A549 (cell line): Measurements from ENCODE around the gene TMEM53. TPM values are rescaled to one million over a fixed set of nuclear protein-coding genes. Genes with fewer than 3 reads are reported as not detected.

Source experiments
- ATAC-seq, 2 experiments: fragments of 200-7000 bp in 1 of 2; fragments of >200 bp in 1 of 2; cut with Nextera tagmentation in 1 of 2; cut with Tn5 transposase in 1 of 2; 3 replicates each; pipeline versions ENCODE4 v1.8.0 to v1.9.1; 2018 to 2020; ENCODE audit warnings: mild to moderate bottlenecking in 1 of 2, moderate library complexity in 1 of 2
- CTCF ChIA-PET: fragments of 300-600 bp; sonication (Branson Sonifier 250); formaldehyde crosslinking; extraction: SDS; loops from one replicate; lab custom pipeline; 2021; ENCODE audit warnings: antibody characterized with exemption, inconsistent platforms; lab: Yijun Ruan, JAX
- POLR2A ChIA-PET: fragments of 350-600 bp; formaldehyde crosslinking; extraction: SDS; loops from one replicate; lab custom pipeline; 2021; ENCODE audit warnings: antibody characterized with exemption, inconsistent platforms; lab: Yijun Ruan, JAX
- DNase-seq, 2 experiments: peaks; one replicate each; pipeline versions ENCODE4 v3.0.0 to v3.0.0-alpha.2; 2011 to 2016; ENCODE audit warnings: low read depth in 1 of 2, low spot score in 1 of 2
- FAIRE-seq: peaks from 2 replicates; lab custom pipeline; 2011; peaks lifted over from hg19 to GRCh38; lab: Jason Lieb, UNC
- H3K27ac ChIP-seq, 2 experiments: fragments of >200 bp; sonication (Bioruptor Twin); formaldehyde crosslinking; 3 replicates each; pipeline ENCODE4 v1.5.1; 2016 to 2017
- H3K4me1 ChIP-seq: fragments of >200 bp; sonication (Bioruptor Twin); formaldehyde crosslinking; 3 replicates; pipeline ENCODE4 v1.6.1; 2016
- H3K4me2 ChIP-seq: fragments of >200 bp; sonication (Bioruptor Twin); formaldehyde crosslinking; 3 replicates; pipeline ENCODE4 v1.6.1; 2016
- H3K4me3 ChIP-seq: fragments of >200 bp; sonication (Bioruptor Twin); formaldehyde crosslinking; 3 replicates; pipeline ENCODE4 v1.5.1; 2016
- H3K9me3 ChIP-seq: fragments of >200 bp; sonication (Bioruptor Twin); formaldehyde crosslinking; 3 replicates; pipeline ENCODE4 v1.6.1; 2016
- CBX8 ChIP-seq: fragments of 200-600 bp; sonication (generic); IDR thresholded peaks from 2 replicates; pipeline ENCODE4 v1.6.1; 2016
- CHD2 ChIP-seq: fragments of 150-350 bp; IDR thresholded peaks from 2 replicates; pipeline ENCODE4 v1.6.1; 2014; ENCODE audit warnings: low read length; ENCODE audit not compliant: partially characterized antibody
- CHD4 ChIP-seq: fragments of 200-600 bp; sonication (generic); IDR thresholded peaks from 2 replicates; pipeline ENCODE4 v1.6.1; 2016; ENCODE audit warnings: antibody characterized with exemption, mild to moderate bottlenecking, borderline replicate concordance
- EHF ChIP-seq: fragments of 250-450 bp; sonication (Bioruptor Pico); IDR thresholded peaks from 2 replicates; pipeline ENCODE4 v1.5.0; 2020; ENCODE audit warnings: mild to moderate bottlenecking
- EHMT2 ChIP-seq: fragments of 200-600 bp; sonication (generic); IDR thresholded peaks from 2 replicates; pipeline ENCODE4 v1.6.1; 2016; ENCODE audit warnings: antibody characterized with exemption, low read depth, mild to moderate bottlenecking, moderate library complexity
- EP300 ChIP-seq, 2 experiments: fragments of >200 bp; sonication (Bioruptor Twin); formaldehyde crosslinking; IDR thresholded peaks; 2 replicates in 1 of 2; 3 replicates in 1 of 2; pipeline ENCODE4 v1.6.1; 2016 to 2017
- ESRRA ChIP-seq: fragments of 150-350 bp; IDR thresholded peaks from 2 replicates; pipeline ENCODE4 v1.6.1; 2014; ENCODE audit warnings: mild to moderate bottlenecking, low read length, borderline replicate concordance
- FOXS1 ChIP-seq: fragments of 250-450 bp; sonication (Bioruptor Pico); IDR thresholded peaks from 2 replicates; pipeline ENCODE4 v1.5.0; 2020; ENCODE audit warnings: mild to moderate bottlenecking, moderate library complexity
- HDAC2 ChIP-seq: fragments of 200-600 bp; sonication (generic); IDR thresholded peaks from 2 replicates; pipeline ENCODE4 v1.6.1; 2016
- HEYL ChIP-seq: fragments of 250-450 bp; sonication (Bioruptor Pico); IDR thresholded peaks from 2 replicates; pipeline ENCODE4 v1.8.0; 2021; ENCODE audit warnings: mild to moderate bottlenecking, moderate library complexity
- HOXA7 ChIP-seq: fragments of 250-450 bp; sonication (Bioruptor Pico); IDR thresholded peaks from 2 replicates; pipeline ENCODE4 v1.5.0; 2020; ENCODE audit warnings: mild to moderate bottlenecking, moderate library complexity
- JUN ChIP-seq, 2 experiments: fragments of >200 bp; sonication (Bioruptor Twin); formaldehyde crosslinking; IDR thresholded peaks; 2 replicates in 1 of 2; 3 replicates in 1 of 2; pipeline ENCODE4 v1.6.1; 2016 to 2017
- MAZ ChIP-seq: fragments of 150-350 bp; IDR thresholded peaks from 2 replicates; pipeline ENCODE4 v1.6.1; 2014; ENCODE audit warnings: antibody characterized with exemption, low read depth, low read length, borderline replicate concordance
- MYC ChIP-seq: IDR thresholded peaks from 2 replicates; pipeline ENCODE4 v1.6.1; 2012; ENCODE audit warnings: mild to moderate bottlenecking, inconsistent platforms, low read length, improper control_type of control experiment, borderline replicate concordance
- NFE2L2 ChIP-seq: fragments of 150-350 bp; conservative IDR thresholded peaks from 2 replicates; pipeline ENCODE4 v1.6.1; 2014; ENCODE audit warnings: low read length
- PHF8 ChIP-seq: fragments of 200-600 bp; sonication (generic); IDR thresholded peaks from 2 replicates; pipeline ENCODE4 v1.6.1; 2016; ENCODE audit warnings: low read depth, mild to moderate bottlenecking, antibody characterized with exemption, moderate library complexity, borderline replicate concordance
- RAD21 ChIP-seq, 2 experiments: fragments of >200 bp in 1 of 2; sonication (Bioruptor Twin) in 1 of 2; formaldehyde crosslinking in 1 of 2; IDR thresholded peaks in 1 of 2; conservative IDR thresholded peaks in 1 of 2; 2 replicates in 1 of 2; 3 replicates in 1 of 2; pipeline ENCODE4 v1.6.1; 2012 to 2018; ENCODE audit warnings: inconsistent platforms in 1 of 2
- RCOR1 ChIP-seq: fragments of 150-350 bp; IDR thresholded peaks from 2 replicates; pipeline ENCODE4 v1.6.1; 2014; ENCODE audit warnings: antibody characterized with exemption, low read length, low read depth
- RFX5 ChIP-seq: fragments of 450-650 bp; IDR thresholded peaks from 2 replicates; pipeline ENCODE4 v1.7.1; 2014; ENCODE audit warnings: antibody characterized with exemption, mild to moderate bottlenecking, moderate library complexity
- RNF2 ChIP-seq: fragments of 200-600 bp; sonication (generic); IDR thresholded peaks from 2 replicates; pipeline ENCODE4 v1.6.1; 2016; ENCODE audit warnings: low read depth, mild to moderate bottlenecking, antibody characterized with exemption, moderate library complexity, borderline replicate concordance
- WGBS: methylation state at CpG from one replicate; pipeline ENCODE4 v1.1.6; 2017; ENCODE audit errors: missing lambda C conversion rate; 5-methylcytosine and 5-hydroxymethylcytosine counted together
- polyA plus RNA-seq, 4 experiments: library from polyadenylated mRNA; depleted of rRNA in 3 of 4; stranded (reverse); fragments of >200 nt; fragmentation: RNase III in 1 of 4; extraction: RNeasy Plus Mini Kit Qiagen cat#74134 plus additional on column Dnase treatment in 1 of 4; gene quantifications; 2 replicates in 3 of 4; 3 replicates in 1 of 4; pipeline ENCODE4 v1.2.3, GENCODE V29; 2011 to 2017
- TF ChIP-seq, protein P1 (sequence below): IDR thresholded peaks from 2 replicates; pipeline ENCODE4 v1.6.1; 2012
- TF ChIP-seq, protein P2 (sequence below): fragments of >200 bp; sonication (Bioruptor Twin); formaldehyde crosslinking; IDR thresholded peaks from 2 replicates; pipeline ENCODE4 v1.6.1; 2016
- TF ChIP-seq, protein P3 (sequence below): fragments of 200-600 bp; sonication (generic); IDR thresholded peaks from 2 replicates; pipeline ENCODE4 v1.6.1; 2016; ENCODE audit warnings: antibody characterized with exemption, mild to moderate bottlenecking, moderate library complexity
- TF ChIP-seq, protein P4 (sequence below): fragments of 150-350 bp; IDR thresholded peaks from 2 replicates; pipeline ENCODE4 v1.6.1; 2014; ENCODE audit warnings: low read depth, mild to moderate bottlenecking, low read length
- TF ChIP-seq, protein P5 (sequence below): fragments of 250-450 bp; sonication (Bioruptor Pico); IDR thresholded peaks from 2 replicates; pipeline ENCODE4 v1.5.0; 2020; ENCODE audit warnings: low read depth, mild to moderate bottlenecking, moderate library complexity
- TF ChIP-seq, protein P6 (sequence below): fragments of 450-650 bp; IDR thresholded peaks from 2 replicates; pipeline ENCODE4 v1.6.1; 2014; ENCODE audit warnings: antibody characterized with exemption

Gene TMEM53
- polyA plus RNA-seq, 2 of the 4 experiments (the other 2 are of a cell fraction): 6.2 to 8.0 TPM

DNA sequence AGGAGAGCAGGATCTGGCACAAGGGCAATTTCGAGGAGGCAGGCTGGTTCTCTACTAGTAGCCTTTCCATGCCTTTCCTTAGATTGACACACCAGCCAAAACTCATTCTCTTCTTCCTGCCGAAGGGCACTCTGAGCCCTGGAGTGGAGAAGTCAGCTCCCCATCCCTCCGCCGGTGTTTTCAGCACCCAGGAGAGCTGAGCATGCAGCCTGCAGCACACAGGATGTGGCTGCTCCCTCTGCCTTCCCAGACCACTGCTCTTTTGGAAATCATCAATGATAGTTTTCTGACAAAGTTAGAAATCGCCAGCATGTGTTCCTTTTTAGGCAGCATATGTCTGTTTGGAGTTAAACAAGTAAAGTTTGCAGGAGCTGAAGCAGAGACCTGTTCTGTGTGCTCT is 45.0 kb upstream of the TMEM53 start:
- POLR2A ChIA-PET: no interaction called here
- TF ChIP-seq HOXA7 (CRISPR knock-in tag): no peak
- no peak for TF ChIP-seq JUN (IDR thresholded peaks at IDR 0.05)
- TF ChIP-seq NFE2L2: no peak
- TF ChIP-seq, protein P1, sequence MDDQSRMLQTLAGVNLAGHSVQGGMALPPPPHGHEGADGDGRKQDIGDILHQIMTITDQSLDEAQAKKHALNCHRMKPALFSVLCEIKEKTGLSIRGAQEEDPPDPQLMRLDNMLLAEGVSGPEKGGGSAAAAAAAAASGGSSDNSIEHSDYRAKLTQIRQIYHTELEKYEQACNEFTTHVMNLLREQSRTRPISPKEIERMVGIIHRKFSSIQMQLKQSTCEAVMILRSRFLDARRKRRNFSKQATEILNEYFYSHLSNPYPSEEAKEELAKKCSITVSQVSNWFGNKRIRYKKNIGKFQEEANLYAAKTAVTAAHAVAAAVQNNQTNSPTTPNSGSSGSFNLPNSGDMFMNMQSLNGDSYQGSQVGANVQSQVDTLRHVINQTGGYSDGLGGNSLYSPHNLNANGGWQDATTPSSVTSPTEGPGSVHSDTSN: no peak
- no peak for TF ChIP-seq HEYL (CRISPR knock-in tag)
- no peak for TF ChIP-seq EP300 (IDR thresholded peaks at IDR 0.05)
- no peak for TF ChIP-seq ESRRA
- TF ChIP-seq, protein P2, sequence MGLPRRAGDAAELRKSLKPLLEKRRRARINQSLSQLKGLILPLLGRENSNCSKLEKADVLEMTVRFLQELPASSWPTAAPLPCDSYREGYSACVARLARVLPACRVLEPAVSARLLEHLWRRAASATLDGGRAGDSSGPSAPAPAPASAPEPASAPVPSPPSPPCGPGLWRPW: no peak
- TF ChIP-seq, protein P3, sequence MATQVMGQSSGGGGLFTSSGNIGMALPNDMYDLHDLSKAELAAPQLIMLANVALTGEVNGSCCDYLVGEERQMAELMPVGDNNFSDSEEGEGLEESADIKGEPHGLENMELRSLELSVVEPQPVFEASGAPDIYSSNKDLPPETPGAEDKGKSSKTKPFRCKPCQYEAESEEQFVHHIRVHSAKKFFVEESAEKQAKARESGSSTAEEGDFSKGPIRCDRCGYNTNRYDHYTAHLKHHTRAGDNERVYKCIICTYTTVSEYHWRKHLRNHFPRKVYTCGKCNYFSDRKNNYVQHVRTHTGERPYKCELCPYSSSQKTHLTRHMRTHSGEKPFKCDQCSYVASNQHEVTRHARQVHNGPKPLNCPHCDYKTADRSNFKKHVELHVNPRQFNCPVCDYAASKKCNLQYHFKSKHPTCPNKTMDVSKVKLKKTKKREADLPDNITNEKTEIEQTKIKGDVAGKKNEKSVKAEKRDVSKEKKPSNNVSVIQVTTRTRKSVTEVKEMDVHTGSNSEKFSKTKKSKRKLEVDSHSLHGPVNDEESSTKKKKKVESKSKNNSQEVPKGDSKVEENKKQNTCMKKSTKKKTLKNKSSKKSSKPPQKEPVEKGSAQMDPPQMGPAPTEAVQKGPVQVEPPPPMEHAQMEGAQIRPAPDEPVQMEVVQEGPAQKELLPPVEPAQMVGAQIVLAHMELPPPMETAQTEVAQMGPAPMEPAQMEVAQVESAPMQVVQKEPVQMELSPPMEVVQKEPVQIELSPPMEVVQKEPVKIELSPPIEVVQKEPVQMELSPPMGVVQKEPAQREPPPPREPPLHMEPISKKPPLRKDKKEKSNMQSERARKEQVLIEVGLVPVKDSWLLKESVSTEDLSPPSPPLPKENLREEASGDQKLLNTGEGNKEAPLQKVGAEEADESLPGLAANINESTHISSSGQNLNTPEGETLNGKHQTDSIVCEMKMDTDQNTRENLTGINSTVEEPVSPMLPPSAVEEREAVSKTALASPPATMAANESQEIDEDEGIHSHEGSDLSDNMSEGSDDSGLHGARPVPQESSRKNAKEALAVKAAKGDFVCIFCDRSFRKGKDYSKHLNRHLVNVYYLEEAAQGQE: no peak
- TF ChIP-seq RFX5: no peak
- no peak for TF ChIP-seq CHD4
- no peak for TF ChIP-seq PHF8
- no peak for TF ChIP-seq CHD2
- no peak for TF ChIP-seq MAZ
- TF ChIP-seq EHF (CRISPR knock-in tag): no peak
- no peak for TF ChIP-seq MYC
- no peak for TF ChIP-seq CBX8
- TF ChIP-seq, protein P4, sequence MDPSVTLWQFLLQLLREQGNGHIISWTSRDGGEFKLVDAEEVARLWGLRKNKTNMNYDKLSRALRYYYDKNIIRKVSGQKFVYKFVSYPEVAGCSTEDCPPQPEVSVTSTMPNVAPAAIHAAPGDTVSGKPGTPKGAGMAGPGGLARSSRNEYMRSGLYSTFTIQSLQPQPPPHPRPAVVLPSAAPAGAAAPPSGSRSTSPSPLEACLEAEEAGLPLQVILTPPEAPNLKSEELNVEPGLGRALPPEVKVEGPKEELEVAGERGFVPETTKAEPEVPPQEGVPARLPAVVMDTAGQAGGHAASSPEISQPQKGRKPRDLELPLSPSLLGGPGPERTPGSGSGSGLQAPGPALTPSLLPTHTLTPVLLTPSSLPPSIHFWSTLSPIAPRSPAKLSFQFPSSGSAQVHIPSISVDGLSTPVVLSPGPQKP: no peak
- TF ChIP-seq, protein P5, sequence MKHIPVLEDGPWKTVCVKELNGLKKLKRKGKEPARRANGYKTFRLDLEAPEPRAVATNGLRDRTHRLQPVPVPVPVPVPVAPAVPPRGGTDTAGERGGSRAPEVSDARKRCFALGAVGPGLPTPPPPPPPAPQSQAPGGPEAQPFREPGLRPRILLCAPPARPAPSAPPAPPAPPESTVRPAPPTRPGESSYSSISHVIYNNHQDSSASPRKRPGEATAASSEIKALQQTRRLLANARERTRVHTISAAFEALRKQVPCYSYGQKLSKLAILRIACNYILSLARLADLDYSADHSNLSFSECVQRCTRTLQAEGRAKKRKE (CRISPR knock-in tag): no peak
- TF ChIP-seq RAD21 (conservative IDR thresholded peaks at IDR 0.05 in 1 of 2, IDR thresholded peaks at IDR 0.05 in 1 of 2): no peak
- peaks cover 6% of the 10 kb centered on the region; the same call in 1 of the 3 replicates for H3K4me1 ChIP-seq
- CTCF ChIA-PET: interaction anchor here (0.6 to 1.8 kb wide), 5 partner anchors 10 to 75 kb away, joined by 3 to 8 read pairs (median 4); partner anchors contain the start of genes BEST4 and RNU5D-1
- ATAC-seq: no peak
- H3K9me3 ChIP-seq: no peaks in the 10 kb centered on the region
- FAIRE-seq: no peak
- no peak overlapping the region for H3K4me3 ChIP-seq
- H3K27ac ChIP-seq: no peak overlapping the region
- 77% methylated on average over 5 of the region's 5 CpGs for WGBS
- no peak overlapping the region for H3K4me2 ChIP-seq
- DNase-seq: no peak

DNA sequence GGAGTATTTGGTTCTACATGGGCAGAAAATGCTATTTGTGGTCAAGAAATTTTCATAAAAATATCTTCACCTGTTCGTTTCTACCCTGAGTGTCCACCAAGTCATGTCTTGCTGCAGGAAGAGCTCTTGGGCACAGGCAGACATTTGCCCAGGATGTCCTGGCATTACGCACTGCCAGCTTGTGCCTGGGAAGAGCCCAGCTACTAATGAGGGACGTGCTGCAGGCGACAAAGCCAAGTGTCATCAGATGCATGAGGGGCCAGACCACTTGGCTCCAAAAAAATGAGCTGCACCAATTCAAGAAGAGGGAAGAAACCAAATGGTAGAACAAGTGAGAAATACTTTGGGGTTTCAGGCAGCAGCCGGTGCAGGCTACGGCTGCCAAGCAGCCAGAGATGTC is 43.8 kb upstream of the TMEM53 start:
- FAIRE-seq (no peak), ATAC-seq (no peak)
- WGBS: 78% methylated on average over 6 of the region's 6 CpGs

More for the DNA sequence above, 43.8 kb upstream of the TMEM53 start:
- no peak overlapping the region for H3K4me2 ChIP-seq
- no peak overlapping the region for H3K4me3 ChIP-seq
- no peak overlapping the region for H3K27ac ChIP-seq
- H3K9me3 ChIP-seq: no peaks in the 10 kb centered on the region
- DNase-seq: no peak
- peaks cover 11% of the 10 kb centered on the region; the same call in 1 of the 3 replicates for H3K4me1 ChIP-seq
- POLR2A ChIA-PET: no interaction called here
- TF ChIP-seq, protein P6, sequence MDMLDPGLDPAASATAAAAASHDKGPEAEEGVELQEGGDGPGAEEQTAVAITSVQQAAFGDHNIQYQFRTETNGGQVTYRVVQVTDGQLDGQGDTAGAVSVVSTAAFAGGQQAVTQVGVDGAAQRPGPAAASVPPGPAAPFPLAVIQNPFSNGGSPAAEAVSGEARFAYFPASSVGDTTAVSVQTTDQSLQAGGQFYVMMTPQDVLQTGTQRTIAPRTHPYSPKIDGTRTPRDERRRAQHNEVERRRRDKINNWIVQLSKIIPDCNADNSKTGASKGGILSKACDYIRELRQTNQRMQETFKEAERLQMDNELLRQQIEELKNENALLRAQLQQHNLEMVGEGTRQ: no peak
- TF ChIP-seq HOXA7 (CRISPR knock-in tag) (no peak), HDAC2 (no peak), FOXS1 (CRISPR knock-in tag) (no peak), RNF2 (no peak), RCOR1 (no peak), MAZ (no peak), EHMT2 (no peak)
- TF ChIP-seq, protein P3: no peak
- TF ChIP-seq, all 56 proteins: peak for 0
- CTCF ChIA-PET: interaction anchor here (0.8 to 1.8 kb wide), 8 partner anchors 10 to 65 kb away, joined by 3 to 8 read pairs (median 4); partner anchors contain the start of gene RNU5D-1
